ENCODE measurements around the gene RBFOX2.
"Not testable (repeated sequence)": the region's sequence is repeated elsewhere in the genome, so short reads cannot be mapped to it uniquely, and the experiment has no call there.

Gene RBFOX2

GRCh38 chr22:36003972-36004674, 24.5 kb downstream of the RBFOX2 start:
- DNase-seq: no peak

GRCh38 chr22:36002718-36003260, 25.8 kb downstream of the RBFOX2 start:
- DNase-seq: no peak

GRCh38 chr22:36002084-36002483, 26.5 kb downstream of the RBFOX2 start:
- no peak for DNase-seq

- no peak for DNase-seq
These were observed 29.9 kb downstream of the RBFOX2 start for GRCh38 chr22:35998748-35999147.

- DNase-seq: no peak
These were observed 31.2 kb downstream of the RBFOX2 start for GRCh38 chr22:35997438-35997837.

GRCh38 chr22:35996596-35996995, 32.0 kb downstream of the RBFOX2 start:
- DNase-seq: no peak

GRCh38 chr22:35995772-35996171, 32.9 kb downstream of the RBFOX2 start:
- DNase-seq: peak; percentile 33

GRCh38 chr22:35995348-35995747, 33.3 kb downstream of the RBFOX2 start:
- DNase-seq: no peak

GRCh38 chr22:35993727-35994126, 34.9 kb downstream of the RBFOX2 start:
- DNase-seq: not testable (repeated sequence)

- no peak for DNase-seq
These were observed 35.4 kb downstream of the RBFOX2 start for GRCh38 chr22:35993048-35993714.

- no peak for DNase-seq
These were observed 37.5 kb downstream of the RBFOX2 start for GRCh38 chr22:35991168-35991567.

- no peak for DNase-seq
These were observed 40.6 kb downstream of the RBFOX2 start for GRCh38 chr22:35988030-35988429.

- no peak for DNase-seq
These were observed 41.1 kb downstream of the RBFOX2 start for GRCh38 chr22:35987487-35987886.

GRCh38 chr22:35986088-35986487, 42.5 kb downstream of the RBFOX2 start:
- no peak for DNase-seq

- DNase-seq: no peak
These were observed 43.3 kb downstream of the RBFOX2 start for GRCh38 chr22:35985371-35985770.

- no peak for DNase-seq
These were observed 44.1 kb downstream of the RBFOX2 start for GRCh38 chr22:35984183-35985175.

- DNase-seq: no peak
These were observed 46.7 kb downstream of the RBFOX2 start for GRCh38 chr22:35981900-35982299.

- no peak for DNase-seq
These were observed 49.7 kb downstream of the RBFOX2 start for GRCh38 chr22:35978889-35979288.

- DNase-seq: no peak
These were observed 50.4 kb downstream of the RBFOX2 start for GRCh38 chr22:35978201-35978600.

- DNase-seq: no peak
These were observed 51.5 kb downstream of the RBFOX2 start for GRCh38 chr22:35977136-35977535.

GRCh38 chr22:35973388-35973787, 55.2 kb downstream of the RBFOX2 start:
- no peak for DNase-seq

GRCh38 chr22:35972559-35972958, 56.1 kb downstream of the RBFOX2 start:
- DNase-seq: no peak
